HG03520 (cell line): ENCODE data around the gene MYO15B.
A peak's percentile ranks its signal among the peaks of the same experiment; 100 is the strongest.
"Not testable (repeated sequence)": the region's sequence is repeated elsewhere in the genome, so short reads cannot be mapped to it uniquely, and the experiment has no call there.

ENCODE experiments used
- ATAC-seq: cut with Tn5 transposase; IDR thresholded peaks from one replicate; pipeline ENCODE4 v1.9.1; 2021; ENCODE audit warnings: mild to moderate bottlenecking, moderate library complexity; ENCODE audit not compliant: unreplicated experiment

Gene MYO15B

DNA sequence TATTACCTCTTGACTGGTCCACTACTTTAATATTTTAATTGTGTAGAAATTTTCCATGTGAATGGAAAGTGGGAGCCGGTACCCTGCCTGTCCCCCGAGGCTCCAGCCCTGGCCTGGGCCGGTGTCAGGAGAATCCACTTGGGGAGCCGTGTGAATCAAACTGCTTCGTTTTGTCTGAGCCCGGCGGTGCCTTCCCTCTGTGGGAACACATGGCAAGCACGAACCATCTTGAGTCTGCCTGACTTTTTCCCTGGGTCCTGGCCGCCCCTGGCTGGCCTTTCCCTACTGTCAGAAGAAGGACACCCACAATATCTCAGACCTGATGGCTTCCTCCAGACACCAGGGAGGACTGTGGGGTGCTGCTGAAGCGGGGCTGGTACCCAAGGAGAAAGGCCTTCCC lies 12.4 kb upstream of the MYO15B start:
- no peak for ATAC-seq

DNA sequence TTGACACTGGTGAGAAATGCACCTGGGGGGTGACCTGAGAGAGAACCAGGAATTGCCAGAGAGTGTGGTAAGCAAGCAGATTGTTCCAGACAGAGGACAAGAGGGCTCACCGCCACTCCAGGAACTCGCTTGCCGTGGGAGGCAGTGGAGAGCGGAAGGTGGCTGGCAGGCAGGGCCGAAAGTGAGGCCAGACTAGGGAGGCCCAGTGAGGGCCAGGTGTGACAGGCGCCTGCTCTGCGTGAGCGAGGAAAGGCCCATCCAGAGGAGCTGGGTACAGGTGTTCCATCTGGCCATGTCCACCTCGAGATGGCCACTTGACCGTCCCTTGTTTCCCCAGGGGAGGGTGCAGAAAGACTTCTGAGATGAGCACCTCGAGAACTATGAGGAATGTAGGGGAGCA lies 11.9 kb upstream of the MYO15B start:
- ATAC-seq: no peak

DNA sequence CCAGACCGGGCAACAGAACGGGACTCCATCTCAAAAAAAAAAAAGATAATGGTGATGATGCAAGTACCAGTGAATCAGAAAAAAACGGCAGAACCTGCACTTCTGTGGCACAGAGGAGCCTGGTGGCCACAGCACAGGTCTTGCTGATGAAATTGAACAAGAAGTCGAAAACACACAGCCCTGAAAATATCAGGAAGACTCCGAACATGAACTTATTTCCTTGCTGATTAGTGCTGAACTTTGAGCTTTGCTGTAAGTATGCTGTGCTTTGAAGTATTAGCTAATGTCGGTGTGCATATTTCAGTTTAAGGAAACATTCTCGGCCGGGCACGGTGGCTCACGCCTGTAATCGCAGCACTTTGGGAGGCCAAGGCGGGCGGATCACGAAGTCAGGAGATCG lies 10.9 kb upstream of the MYO15B start:
- ATAC-seq: no peak

DNA sequence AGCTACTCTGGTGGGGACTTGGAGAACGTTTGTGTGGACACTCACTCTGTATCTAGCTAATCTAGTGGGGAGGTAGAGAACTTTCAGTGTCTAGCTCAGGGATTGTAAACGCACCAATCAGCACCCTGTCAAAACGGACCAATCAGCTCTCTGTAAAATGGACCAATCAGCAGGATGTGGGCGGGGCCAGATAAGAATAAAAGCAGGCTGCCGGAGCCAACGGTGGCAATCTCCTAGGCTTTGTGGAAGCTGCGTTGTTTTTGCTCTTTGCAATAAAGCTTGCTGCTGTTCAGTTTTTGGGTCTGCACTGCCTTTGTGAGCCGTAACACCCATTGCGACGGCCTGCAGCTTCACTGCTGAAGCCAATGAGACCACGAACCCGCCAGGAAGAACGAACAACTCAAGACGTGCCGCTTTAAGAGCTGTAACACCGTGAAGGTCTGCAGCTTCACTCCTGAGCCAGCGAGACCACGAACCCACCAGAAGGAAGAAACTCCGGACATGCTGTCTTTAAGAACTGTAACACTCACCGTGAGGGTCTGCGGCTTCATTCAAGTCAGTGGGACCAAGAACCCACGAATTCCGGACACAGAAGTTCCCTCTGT lies 6.4 kb upstream of the MYO15B start:
- ATAC-seq: not testable (repeated sequence)

- ATAC-seq: not testable (repeated sequence)
Observed at GRCh38 chr17:75583197-75583596, 4.4 kb upstream of the MYO15B start.

DNA sequence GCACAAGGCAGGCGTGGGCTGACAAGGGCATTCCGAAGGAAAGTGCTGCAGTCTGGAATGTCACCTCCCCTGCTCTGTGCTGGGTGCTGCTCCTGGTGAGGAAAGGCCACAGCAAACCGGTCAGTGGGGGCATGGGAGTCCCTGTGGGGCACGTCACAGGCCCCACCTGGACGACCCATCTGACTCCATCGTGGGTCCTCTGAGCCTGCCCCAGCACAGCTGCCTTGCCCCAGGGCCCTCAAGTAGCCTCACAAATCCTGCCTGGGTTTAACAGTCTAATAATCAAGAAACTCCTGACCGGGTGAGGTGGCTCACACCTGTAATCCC lies 2.8 kb upstream of the MYO15B start:
- ATAC-seq: no peak

DNA sequence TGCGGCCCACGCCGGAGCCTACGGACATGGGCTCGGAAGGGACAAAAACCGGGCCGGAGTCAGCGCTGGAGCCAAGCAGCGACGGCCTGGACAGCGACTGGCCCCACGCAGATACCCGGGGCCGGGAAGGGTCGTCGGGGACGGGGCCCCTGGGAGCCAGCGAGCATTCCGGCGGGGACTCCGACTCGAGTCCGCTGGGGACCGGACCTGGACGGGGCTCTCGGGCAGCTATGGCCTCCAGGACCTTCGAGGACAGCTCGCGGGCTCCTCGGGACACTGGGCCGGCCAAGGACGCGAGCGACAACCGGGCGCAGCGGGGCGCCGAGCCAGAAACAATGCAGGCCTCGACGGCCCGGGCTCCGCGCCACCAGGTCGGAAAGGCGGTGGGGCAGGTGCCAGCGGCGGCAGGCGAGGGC lies 1.0 kb downstream of the MYO15B start:
- ATAC-seq: peak; percentile 11

- ATAC-seq: peak; percentile 71
Observed at GRCh38 chr17:75589012-75589918, 1.7 kb downstream of the MYO15B start.

- ATAC-seq: no peak
Observed at GRCh38 chr17:75589919-75590303, 2.3 kb downstream of the MYO15B start.

GRCh38 chr17:75590314-75590761 lies 2.7 kb downstream of the MYO15B start:
- ATAC-seq: no peak

GRCh38 chr17:75590849-75591721 lies 3.5 kb downstream of the MYO15B start:
- no peak for ATAC-seq

DNA sequence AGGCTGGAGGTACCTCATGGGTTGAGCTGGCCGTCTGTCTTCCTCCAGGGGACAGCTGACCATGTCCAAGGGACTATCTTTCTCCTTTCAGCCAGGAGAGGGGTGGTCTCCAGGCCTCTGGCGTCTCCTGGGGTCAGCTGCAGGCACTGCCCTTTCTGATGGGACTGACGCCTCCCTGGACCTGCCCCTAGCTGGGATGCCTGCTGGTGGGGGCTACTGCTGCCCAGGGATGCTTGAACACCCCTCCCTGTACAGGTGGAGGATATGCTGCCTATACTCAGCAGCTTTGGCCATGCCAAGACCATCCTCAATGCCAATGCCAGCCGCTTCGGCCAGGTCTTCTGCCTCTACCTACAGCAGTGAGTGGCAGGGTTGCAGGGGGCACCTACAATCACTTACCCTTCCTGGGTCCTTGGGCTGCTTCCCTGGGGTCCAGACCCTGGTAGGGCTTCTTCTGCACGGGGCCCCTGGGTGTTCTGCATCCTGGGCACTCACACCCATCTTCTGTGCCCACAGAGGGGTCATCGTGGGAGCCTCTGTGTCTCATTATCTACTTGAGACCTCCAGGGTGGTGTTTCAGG lies 4.2 kb downstream of the MYO15B start:
- no peak for ATAC-seq

- ATAC-seq: no peak
Observed at GRCh38 chr17:75592348-75593020, 4.9 kb downstream of the MYO15B start.

GRCh38 chr17:75593430-75593829 lies 5.8 kb downstream of the MYO15B start:
- ATAC-seq: not testable (repeated sequence)

DNA sequence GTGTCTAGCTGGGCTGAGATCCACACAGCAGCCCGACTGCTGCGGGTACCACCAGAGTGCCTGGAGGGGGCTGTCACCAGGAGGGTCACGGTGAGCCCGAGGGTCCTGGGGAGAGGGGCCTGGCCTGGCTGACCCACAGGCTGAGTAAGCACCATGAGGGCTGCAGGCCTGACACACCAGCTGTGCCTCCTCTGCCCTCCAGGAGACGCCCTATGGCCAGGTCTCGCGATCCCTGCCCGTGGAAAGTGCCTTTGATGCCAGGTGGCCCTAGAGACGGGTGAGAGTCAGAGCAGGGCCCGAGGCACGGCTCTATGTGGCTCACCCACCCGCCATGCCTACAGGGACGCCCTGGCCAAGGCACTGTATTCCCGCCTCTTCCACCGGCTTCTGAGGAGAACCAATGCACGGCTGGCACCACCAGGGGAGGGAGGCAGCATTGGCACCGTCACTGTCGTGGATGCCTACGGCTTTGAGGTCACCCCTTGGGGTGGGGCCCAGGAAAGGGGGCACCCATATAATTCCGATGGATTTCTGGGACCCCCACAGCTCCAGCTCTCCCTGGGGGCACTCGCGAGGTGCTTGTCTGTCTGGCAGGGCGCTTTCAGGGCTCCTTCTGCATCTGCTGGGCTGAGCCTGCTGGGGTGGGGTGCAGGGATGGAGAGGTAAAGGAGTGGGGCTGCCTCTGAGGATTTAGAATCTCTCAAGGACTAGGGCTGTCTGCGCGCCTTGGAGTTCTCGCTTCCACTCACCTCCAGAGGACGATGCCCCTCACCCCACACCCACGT lies 7.1 kb downstream of the MYO15B start:
- ATAC-seq: no peak

GRCh38 chr17:75595284-75595919 lies 7.8 kb downstream of the MYO15B start:
- ATAC-seq: no peak

DNA sequence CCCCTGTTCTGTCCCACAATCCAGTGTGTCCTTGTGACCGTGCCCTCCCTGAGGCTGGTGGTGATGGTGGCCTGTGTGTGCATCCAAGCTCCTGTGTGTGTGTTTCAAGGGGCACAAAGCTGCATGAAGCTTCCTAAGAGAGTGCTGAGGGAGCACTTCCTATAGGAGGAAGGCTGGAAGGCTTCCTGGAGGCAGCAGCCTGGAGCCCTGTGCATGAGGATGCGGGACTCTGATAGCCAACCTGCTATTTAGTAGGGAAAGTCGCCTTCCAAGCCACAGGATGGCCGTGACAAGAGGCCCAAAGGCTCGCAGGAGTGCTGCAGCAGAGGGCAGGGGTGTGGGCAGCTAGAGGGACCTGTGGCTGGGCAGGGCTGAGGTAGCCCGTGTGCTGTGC lies 8.3 kb downstream of the MYO15B start:
- ATAC-seq: no peak

- ATAC-seq: no peak
Observed at GRCh38 chr17:75596320-75597087, 8.9 kb downstream of the MYO15B start.
